Measurements from ENCODE around the gene DFFB.
A peak's percentile ranks its signal among the peaks of the same experiment; 100 is the strongest.
"Not testable (repeated sequence)": the region's sequence is repeated elsewhere in the genome, so short reads cannot be mapped to it uniquely, and the experiment has no call there.

DFFB gene

DNA sequence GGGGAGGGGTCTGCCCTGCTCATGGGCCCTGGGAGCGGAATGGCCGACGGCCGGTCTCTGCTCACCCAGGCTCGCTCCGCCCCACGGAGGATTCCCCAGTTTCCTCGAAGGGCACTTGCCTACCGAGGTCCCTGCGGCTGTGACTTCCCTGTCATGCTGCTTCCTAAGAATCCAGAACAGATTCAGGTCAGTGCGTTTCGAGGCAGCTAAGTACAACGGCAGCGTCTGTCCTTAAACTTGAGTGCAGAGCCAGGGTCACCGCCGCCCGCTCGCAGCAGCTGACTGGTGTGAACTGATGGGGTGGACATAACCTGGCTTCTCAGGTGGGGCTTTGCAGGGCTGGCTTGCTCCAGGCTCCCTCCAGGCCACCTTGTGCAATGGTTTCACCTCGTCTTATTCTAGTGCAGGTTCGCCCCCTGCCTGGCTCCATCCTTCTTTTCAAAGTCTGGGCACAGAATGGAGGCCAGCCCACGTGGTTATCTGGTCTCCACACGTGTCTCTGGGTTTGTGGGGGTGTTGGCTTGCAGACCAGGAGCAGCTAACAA lies 50.4 kb downstream of the DFFB start:
- no peak for DNase-seq (ENCODE audit: low spot score)
- no peak for FAIRE-seq

DNA sequence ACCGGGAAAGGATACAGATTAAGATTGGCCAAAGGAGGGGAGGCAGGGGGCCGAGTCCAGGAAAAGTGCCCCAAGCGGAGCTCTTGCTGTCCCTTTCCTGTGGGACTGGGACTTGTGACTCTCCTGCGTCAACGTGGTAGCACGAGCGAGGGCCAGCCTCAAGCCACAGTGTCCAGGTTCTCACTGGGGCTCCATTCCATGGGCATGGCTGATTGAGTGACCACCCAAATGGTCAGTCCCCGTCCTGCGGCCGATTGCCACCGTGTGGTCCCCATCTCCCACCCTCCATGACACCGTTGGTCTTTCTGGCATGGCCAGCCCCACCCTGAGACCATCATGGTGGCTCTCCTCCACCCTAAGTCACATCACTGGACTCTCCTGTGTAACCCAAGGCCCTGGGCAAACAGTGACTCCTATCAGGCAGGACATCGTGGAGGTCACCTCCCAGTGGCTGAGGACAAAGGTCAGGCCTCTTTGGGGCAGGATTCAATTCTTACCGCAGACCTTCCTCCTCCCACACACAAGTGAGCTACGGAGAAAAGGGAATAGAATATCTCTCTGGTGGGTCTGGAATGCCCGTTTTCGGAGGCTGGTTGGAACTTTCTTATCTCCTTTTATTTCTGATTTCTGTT lies 51.7 kb downstream of the DFFB start:
- FAIRE-seq: no peak
- DNase-seq (ENCODE audit: low spot score): no peak

DNA sequence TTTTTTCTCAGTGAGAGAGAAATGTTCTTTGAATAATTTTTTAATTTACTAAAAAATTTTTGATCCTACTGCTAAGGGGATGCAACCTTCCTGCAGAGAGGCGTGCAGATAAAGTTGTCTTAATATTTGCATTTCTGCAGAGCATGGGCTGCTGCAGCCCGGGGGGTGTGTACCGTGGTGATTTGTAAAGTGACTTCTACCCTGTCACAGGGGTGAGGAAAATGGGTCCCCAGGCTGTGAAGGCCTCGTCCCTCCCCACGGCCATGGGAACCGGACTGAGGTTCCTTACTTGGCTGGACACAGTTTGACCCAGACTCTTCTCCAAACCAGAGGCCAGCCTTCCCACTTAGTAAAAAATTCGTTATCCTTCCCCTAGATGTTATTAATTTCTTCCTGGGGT lies 52.3 kb downstream of the DFFB start:
- FAIRE-seq (no peak), DNase-seq (ENCODE audit: low spot score) (no peak)

DNA sequence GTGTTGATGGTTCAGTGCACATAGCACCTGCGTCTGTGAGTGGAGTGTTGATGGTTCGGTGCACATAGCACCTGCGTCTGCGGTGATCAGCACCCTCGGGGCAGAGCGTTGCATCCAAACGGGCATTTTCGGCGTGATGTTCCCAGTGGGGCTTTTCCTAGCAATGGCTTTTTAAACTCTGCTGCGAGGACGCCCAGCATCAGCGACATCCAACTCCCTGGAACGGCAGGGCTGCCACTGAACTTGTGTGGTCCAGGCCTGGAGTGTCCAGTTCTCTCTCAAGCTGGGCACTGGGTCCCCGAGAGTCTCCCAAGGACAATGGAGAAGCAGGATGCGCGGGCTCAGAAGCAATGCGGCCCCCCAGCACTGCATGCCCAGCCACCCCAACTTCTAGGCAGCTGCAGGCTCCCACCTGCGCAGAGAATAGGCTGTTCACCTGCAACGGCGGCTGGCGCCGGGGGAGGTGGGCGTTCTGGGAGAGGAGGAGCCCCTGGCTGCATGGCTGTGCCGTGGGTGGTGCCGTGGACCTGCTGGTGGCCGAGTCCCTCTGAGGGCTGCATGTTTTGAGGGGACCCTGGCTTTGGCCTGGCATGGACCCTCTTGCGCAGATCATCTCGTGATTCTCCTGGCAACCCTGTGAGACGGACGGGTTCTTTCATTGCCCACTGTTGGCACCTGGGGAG lies 52.9 kb downstream of the DFFB start:
- no peak for FAIRE-seq

DNA sequence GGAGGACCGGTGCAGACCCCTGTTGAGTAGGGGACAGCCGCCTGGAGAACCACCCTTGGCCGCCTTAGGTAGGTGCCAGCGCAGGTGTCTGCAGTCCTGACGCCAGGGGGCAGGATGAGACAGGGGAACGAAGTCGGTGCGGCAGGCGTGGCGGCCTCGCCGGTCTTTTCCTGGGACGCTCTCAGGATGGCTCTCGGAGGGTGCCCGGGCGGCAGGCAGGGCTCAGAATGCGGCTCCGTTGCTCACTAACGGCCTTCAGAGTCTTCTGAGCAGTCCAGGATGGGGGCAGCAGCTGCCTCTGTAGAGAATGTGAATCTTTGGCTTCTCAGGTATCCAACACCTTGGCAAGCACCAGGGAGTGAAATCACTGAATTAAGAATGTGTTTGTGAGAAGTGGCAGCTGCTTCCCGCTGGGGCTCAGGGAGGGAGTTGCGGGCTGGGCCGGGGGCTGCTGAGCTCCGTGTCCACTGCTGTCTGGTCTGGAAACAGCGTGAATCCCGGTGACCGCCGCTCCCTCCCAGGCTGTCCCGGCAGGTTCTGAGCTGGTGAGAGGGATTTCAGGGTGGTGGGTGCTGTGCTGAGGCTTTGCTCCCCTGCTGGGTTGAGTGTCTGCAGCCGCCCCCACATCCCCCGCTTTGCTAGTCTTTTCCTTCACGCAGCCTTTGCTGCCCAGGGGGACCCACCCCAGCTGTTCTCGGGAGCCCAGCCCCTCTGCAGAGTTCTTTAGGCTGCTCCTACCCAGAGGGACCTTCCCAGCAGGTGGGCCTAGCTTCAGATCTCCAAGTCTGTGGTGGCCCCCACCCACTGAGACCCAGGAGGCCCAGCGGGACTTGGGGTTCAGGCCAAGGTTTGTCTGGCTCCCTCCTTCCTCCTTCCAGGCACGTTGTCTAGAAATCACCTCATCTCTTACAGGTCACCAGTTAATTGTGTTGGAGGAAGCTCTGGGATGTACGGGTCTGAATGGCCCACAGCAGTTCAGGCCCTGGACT lies 53.9 kb downstream of the DFFB start:
- FAIRE-seq: no peak
- peak; percentile 79 for DNase-seq (ENCODE audit: low spot score)

More for the DNA sequence above, 52.9 kb downstream of the DFFB start:
- DNase-seq (ENCODE audit: low spot score): no peak

DNA sequence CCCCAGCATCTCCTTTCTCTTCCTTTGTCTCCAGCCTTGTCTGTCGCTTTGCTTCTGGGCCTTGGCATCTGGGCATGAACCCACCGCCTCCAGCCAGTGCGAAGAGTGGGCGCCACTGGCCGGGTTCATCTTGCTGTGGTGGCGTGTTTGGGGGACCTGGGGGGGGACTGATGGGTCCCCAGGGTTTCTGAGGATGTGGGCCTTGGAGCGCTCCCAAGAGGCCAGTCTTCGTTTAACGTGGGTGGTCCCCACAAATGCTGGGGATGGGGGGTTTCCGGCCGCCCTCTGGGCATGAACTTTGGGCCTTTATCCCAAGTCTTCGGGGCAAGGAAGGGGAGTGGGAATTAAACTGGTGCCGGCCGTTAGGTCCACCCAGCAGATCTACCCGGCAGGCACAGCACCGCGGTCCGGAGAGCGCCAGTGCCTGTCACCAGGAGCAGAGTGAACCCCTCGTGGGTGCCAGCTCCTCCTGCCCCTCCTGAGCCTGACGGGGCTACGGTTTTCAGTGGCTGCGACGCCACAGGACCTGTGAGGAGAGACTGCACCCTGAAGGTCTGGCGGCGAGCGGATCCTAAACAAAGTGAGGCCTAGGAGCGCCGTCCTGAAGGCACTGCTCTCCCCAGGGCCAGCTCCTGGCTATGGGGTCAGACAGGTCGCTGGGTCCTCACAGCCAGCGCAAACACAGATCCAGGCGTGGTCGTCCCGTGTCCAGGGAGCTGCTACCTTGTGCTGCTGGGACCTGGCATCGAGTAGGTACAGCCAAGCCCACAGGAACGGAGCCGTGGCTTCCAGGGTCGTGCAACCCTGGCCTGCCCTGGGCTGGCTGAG lies 54.9 kb downstream of the DFFB start:
- FAIRE-seq: no peak
- no peak for DNase-seq (ENCODE audit: low spot score)

DNA sequence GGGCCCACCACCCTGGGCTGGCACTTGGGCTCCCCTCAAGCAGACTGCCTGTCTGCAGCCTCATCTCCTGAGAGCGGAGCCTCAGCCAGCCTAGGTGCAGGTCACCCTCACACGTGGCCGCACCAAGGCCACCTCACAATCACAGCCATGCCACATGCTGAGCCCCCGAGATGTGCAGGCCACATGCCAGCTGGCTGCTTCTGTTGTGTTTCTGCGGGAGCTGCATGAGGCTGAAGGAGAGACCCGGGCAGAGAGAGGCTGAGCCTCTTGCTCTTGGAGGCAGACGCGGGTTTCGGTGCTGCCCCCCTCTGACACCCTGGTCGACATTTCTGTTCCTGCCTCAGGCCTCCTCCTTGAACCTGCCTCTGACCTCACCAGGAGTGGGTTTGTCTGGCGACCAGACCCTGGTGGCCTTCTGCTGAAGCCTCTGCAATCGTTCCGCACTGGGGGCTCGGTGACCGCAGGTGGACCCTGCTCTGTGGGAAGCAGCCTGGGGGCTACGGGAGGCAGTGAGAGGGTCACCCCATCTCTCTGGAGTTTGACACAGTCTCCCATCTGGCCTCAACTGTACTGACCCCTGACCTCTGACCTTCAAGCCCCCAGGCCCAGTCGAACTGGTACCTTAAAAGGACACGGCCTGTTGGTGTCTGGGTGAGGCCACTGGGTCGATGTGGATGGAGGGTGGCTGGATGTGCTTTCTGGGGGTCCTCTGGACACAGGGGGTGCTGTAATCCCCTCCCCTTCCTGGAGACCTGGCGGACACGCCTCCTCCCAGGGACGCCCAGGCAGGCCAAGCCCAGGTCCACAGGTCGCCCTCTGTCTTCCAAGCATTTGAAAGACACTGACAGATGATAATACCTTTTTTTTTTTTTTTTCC lies 55.8 kb downstream of the DFFB start:
- FAIRE-seq (no peak), DNase-seq (ENCODE audit: low spot score) (no peak)

DNA sequence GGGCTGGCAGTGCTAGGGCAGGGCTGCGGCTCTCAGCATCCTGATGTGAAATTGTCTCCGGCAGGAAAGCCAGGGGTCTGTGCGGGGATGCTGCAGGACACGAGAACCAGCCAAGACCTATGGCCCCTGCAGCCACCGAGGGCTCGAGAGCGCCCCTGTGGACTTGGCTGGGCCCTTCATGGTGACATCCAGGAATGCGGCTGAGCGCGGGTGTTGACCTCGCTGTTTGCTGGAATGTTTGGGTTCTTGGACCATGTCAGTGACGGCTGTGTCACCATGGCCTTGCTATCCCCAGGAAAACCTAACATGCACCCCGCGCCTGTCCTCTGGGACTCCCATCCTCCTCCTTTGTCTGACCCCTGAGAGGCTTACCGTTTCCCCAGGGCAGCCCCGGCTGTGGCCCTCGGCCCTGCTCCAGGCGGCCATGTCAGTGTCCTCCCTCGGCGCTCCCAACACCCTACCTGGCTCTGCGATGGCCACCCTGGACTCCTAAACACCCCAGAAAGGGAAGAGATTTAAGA lies 57.1 kb downstream of the DFFB start:
- DNase-seq (ENCODE audit: low spot score) (no peak), FAIRE-seq (no peak)

DNA sequence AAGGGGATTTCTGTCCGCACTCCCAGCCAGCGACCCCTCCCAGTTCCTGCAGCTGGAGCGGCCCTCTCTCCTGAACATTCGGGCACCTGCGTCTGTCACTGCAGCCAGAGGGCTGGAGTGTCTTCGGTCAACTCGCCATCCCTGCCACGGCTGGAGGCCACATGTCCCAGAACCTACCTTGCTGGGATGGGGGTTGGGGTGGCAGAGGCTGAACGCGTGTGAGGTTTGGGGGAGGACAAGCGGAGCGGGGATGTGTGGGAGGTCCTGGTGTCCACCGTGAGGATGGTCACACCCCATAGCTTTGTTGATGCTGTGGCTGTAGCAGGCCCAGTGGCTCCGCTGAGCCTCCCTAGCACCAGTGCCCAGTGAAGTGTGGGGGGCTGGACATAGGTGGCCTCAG lies 57.6 kb downstream of the DFFB start:
- FAIRE-seq (no peak), DNase-seq (ENCODE audit: low spot score) (no peak)

DNA sequence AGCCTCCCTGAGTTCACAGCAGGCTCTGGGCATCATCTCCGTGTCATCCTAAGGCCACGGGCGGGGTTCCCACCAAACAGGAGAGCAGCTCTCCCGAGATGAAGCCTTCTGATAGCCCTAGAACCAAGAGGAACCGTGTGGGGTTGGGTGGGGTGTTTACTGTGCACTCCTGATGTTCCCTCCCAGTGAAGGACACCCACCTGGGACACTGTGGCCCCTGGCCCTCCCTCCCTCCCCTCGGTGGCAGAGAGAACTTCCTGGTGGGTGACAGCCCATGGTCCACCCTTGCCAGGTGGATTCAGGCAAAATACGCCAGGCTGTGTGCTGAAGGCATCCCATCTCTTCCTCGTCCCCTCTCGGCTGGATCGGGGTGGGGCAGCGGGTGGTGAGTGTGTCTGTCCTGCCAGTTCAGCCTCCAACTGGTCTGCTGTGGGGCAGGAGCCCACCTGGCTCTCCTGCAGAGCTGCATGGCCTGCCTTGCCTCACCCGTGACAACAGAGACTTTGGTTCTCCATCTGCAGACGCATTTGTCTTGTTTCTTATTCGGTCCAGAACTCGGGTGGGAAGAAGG lies 58.4 kb downstream of the DFFB start:
- FAIRE-seq: no peak
- no peak for DNase-seq (ENCODE audit: low spot score)

DNA sequence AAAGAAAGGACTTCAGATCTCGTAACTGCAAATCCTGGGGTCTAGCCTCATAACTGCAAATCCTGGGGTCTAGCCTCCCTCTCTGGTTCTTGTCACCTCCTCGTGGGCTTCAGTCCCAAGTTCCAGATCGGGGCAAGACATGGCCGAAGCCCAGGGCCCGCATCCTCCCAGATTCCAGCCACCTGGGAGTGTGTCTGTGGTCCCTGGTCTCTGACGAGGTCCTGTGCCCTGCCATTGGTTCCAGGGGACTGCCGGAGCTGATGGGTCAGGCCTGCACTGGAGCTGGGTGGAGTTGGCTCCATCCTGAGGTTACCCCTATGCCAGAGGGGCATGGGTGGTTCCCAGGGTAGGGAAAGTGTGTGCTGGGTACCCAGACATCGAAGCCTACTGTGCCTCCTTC lies 60.5 kb downstream of the DFFB start:
- DNase-seq (ENCODE audit: low spot score) (no peak), FAIRE-seq (no peak)

DNA sequence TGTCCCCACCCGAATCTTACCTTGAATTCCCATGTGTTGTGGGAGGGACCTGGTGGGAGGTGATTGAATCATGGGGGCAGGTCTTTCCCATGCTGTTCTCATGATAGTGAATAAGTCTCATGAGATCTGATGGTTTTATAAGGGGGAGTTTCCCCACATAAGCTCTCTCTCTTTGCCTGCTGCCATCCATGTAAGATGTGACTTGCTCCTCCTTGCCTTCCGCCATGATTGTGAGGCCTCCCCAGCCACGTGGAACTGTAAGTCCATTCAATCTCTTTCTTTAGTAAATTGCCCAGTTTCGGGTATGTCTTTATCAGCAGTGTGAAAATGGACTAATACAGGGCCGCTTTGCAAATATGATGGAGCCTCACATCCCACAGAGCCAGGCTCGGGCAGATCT lies 61.1 kb downstream of the DFFB start:
- FAIRE-seq: not testable (repeated sequence)

DNA sequence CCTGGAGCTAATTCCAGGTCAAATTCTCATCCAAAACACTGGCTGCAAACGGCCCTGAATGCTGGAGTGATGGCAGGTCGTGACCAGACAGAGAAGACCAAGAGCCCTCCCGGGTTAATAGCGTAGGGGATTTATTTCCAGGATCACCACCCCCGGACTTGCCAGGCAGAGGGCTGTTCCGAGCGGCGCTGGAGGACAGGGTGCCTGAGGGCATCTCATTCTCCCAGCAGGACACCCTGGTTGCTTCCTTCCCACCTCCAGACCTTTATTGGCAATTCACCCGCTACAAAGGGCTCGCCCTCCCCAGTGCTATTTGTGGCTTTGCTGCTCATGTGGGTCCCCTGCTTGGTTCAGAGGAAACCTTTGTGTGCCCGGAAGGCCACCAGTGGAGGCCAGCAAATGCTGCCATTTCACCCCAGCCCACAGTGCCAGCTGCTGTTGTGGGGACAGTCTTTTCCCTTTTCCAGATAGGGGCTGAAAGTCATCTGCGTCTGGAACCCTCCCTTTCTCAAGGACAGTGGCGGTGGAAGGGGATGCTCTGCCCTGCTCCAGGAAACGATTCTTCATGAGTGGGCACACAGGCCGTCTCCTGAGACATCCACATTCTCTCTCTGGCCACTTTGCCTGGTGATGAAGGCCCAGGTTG lies 61.8 kb downstream of the DFFB start:
- DNase-seq (ENCODE audit: low spot score) (no peak), FAIRE-seq (no peak)

More for the DNA sequence above, 61.1 kb downstream of the DFFB start:
- not testable (repeated sequence) for DNase-seq (ENCODE audit: low spot score)

DNA sequence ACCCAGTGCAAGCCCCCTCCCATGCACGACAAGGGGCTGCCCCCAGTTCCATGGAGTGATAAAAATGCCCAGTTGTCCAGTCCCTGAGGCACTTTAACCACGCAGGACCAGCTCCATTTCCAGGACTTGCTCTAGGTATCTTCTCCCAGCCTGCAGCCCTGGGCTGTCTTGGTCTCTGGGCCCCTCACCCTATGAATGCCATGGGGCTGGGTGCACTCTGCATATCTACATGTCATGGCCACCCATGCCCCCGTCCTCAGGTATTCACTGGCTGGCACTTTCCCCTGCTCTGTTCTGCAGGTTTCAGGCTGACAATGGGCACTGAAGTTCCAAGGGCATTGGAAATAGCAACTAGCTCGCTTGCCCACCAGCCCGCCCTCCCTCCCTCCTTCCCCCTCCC lies 62.4 kb downstream of the DFFB start:
- DNase-seq (ENCODE audit: low spot score): no peak

DNA sequence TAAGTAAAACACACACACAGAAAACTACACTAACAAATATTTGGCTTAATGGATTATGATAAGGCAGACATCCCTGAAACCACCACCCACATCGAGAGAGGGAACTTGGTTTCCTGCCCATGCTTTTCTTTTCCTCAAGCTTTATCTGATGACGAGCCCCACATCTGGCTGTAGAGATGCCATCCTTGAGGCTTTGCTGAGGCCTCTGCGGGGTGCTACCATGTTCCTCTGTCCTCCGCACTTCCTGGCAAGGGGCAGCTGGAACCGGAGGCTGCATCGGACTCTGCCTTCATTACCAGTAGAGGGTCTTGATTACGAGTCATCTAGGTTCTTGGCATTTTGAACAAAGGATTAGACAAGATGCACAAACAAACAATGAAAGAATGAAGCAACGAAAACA lies 64.5 kb downstream of the DFFB start:
- no peak for FAIRE-seq
- no peak for DNase-seq (ENCODE audit: low spot score)

More for the DNA sequence above, 62.4 kb downstream of the DFFB start:
- no peak for FAIRE-seq

DNA sequence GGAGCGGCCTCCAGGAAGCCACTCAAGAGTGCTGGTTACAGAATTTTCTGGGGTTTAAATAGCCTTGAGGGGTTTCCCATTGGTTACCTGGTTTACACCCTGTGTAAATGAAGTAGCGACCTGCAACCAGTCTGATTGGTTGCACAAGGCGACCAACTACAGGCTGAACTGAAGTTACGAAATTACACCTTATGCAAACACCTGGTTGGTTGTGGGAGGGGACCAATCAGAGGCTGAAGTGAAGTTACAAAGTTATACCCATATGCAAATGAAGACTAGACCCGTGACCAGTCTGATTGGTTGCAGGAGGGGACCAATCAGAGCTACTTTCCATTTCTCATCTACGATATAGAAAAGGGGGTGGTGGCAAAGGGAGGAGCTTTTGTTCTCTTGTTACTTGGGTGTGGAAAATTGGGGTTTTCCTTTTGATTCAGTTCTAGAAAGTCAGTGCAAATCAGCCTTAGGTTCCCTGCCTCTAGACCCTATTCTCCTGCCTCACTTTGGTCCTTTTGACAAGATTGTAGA lies 65.0 kb downstream of the DFFB start:
- FAIRE-seq (no peak), DNase-seq (ENCODE audit: low spot score) (no peak)

DNA sequence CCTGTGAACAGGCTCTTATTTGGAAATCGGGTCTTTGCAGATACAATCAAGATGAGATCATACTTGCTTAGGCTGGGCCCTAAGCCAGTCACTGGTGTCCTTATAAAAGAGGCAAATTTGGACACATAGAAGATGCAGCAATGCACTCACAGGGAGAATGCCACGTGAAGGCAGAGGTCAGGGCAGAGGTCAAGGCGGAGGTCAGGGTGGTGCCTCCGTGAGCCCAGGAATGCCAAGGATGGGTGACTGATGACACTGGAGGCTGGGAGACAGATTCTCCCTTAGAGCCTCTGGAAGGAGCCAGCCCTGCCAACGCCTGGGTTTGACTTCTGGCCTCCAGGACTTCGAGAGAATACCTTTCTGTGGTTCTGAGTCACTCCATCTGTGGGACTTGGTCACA lies 65.6 kb downstream of the DFFB start:
- FAIRE-seq: no peak
- no peak for DNase-seq (ENCODE audit: low spot score)

DNA sequence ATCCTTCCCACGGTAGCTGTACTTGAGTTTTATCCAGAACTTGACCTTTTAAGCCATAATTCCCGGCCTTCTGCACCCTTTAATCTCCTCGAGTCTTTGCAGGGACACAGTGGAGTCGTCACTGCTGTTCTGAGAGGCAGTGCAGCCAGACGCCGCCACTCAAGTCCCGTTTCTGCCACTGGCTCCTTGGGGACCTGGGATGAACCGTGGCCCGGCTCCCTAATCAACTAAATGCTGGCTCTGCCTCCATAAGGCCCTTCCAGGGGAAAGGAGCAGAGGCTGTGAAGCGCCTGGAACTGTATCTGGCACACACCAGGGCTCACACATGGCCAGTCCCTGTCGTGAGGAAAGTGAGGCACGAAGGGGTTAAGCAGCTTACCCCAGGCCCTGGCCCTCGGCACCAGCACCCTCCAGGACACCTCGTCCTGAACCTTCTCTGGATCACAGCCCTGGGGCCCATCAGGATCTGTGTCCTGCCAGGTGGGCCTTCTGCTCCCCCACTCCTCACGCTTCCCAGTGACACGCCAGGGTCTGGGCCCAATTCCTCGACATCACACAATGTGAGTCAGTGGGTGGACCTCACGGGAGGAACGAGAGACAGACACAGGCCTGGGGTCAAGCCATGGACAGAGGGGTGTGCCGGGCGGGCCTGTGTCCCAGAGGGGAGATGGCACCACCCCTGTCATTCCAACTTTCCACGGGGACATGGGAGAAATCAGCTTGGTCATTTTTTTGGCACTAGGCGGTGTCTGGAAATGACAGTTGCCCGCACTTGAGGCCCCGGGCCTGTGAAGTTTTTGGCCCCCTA lies 66.3 kb downstream of the DFFB start:
- DNase-seq (ENCODE audit: low spot score) (no peak), FAIRE-seq (no peak)

Data from urothelium cell line (cell line).